Natural killer cell (primary cell): ENCODE results near the gene CXorf58. TPM values are rescaled to one million over a fixed set of nuclear protein-coding genes. Genes with fewer than 3 reads are reported as not detected.

Experiments
- ATAC-seq, 3 donors: fragments of 150-1000 bp in 2 of 3; fragments of 200-7000 bp in 1 of 3; cut with Tn5 transposase; 1 replicate in 1 of 3; 2 replicates in 2 of 3; pipeline ENCODE4 v1.10.0; 2021; ENCODE audit warnings: mild to moderate bottlenecking in 2 of 3, moderate library complexity in 2 of 3
- DNase-seq, 2 donors: peaks; one replicate each; pipeline versions ENCODE4 v3.0.0 to v3.0.0-alpha.2; 2013 to 2021; ENCODE audit warnings: mixed read lengths in 1 of 2
- H3K27ac ChIP-seq: one replicate; pipeline ENCODE4 v1.5.1; 2013; ENCODE audit warnings: mild to moderate bottlenecking, low read length
- H3K27me3 ChIP-seq: one replicate; pipeline ENCODE4 v1.6.1; 2013; ENCODE audit warnings: low read length; ENCODE audit not compliant: control insufficient read depth, insufficient read depth
- H3K36me3 ChIP-seq: one replicate; pipeline ENCODE4 v1.6.1; 2013; ENCODE audit warnings: low read length; ENCODE audit not compliant: control insufficient read depth, insufficient read depth
- H3K4me1 ChIP-seq: one replicate; pipeline ENCODE4 v1.6.1; 2013; ENCODE audit warnings: low read length; ENCODE audit not compliant: control insufficient read depth, insufficient read depth
- H3K4me3 ChIP-seq: one replicate; pipeline ENCODE4 v1.5.1; 2013; ENCODE audit warnings: low read length
- H3K9me3 ChIP-seq: one replicate; pipeline ENCODE4 v1.6.1; 2013; ENCODE audit warnings: low read length; ENCODE audit not compliant: control insufficient read depth, insufficient read depth
- H3K27ac Mint-ChIP-seq, 2 donors: one replicate each; pipeline ENCODE4 v1.8.0; 2022; ENCODE audit warnings: mild to moderate bottlenecking in 2 of 2, mixed read lengths in 2 of 2, moderate library complexity in 1 of 2
- H3K27me3 Mint-ChIP-seq, 2 donors: one replicate each; pipeline ENCODE4 v1.8.0; 2022; ENCODE audit warnings: low read depth in 2 of 2, mixed read lengths in 2 of 2
- H3K36me3 Mint-ChIP-seq: one replicate; pipeline ENCODE4 v1.8.0; 2022; ENCODE audit warnings: mixed read lengths
- H3K4me1 Mint-ChIP-seq, 2 donors: one replicate each; pipeline ENCODE4 v1.8.0; 2022; ENCODE audit warnings: mixed read lengths in 2 of 2
- H3K4me3 Mint-ChIP-seq: one replicate; pipeline ENCODE4 v1.8.0; 2022; ENCODE audit warnings: mild to moderate bottlenecking, moderate library complexity, mixed read lengths
- H3K9me3 Mint-ChIP-seq, 2 donors: one replicate each; pipeline ENCODE4 v1.8.0; 2022; ENCODE audit warnings: mixed read lengths in 2 of 2
- CTCF ChIP-seq: fragments of 200-600 bp; IDR thresholded peaks from one replicate; pipeline ENCODE4 v1.8.0; 2022; ENCODE audit warnings: antibody characterized with exemption
- WGBS: methylation state at CpG from one replicate; pipeline ENCODE4 v1.1.7; 2013; ENCODE audit warnings: missing lambda C conversion rate; ENCODE audit not compliant: insufficient coverage; 5-methylcytosine and 5-hydroxymethylcytosine counted together
- intact Hi-C: fragments of 100-400 bp; cut with micrococcal nuclease; formaldehyde crosslinking; loops from one replicate; pipeline ENCODE4 v1.14.2; 2022
- total RNA-seq, 4 donors: library from RNA; stranded (reverse); fragments of 120-200 nt in 1 of 4; gene quantifications; one replicate each; pipeline versions ENCODE4 v1.2.3 to v1.2.4, GENCODE V29; 2013 to 2022

The CXorf58 gene
- total RNA-seq, 3 donors from 2014 or later (not counting 1 experiment from before 2014, with no cell fraction given): not detected

GRCh38 chrX:23919706-23920320, 12.0 kb downstream of the CXorf58 start:
- 88% methylated on average over 8 of the region's 9 CpGs for WGBS

GRCh38 chrX:23926015-23926414, 18.2 kb downstream of the CXorf58 start:
- H3K4me3 ChIP-seq: no peak overlapping the region
- no peaks in the 10 kb centered on the region for H3K9me3 Mint-ChIP-seq
- WGBS: no CpG with 5 or more reads among the region's 4 CpGs

More at GRCh38 chrX:23919706-23920320, 12.0 kb downstream of the CXorf58 start:
- intact Hi-C loops: no loop called here
- no peaks in the 10 kb centered on the region for H3K36me3 ChIP-seq
- no peak overlapping the region for H3K4me3 Mint-ChIP-seq
- no peaks in the 10 kb centered on the region for H3K36me3 Mint-ChIP-seq
- ATAC-seq: no peak
- DNase-seq: no peak
- no peak overlapping the region for H3K4me3 ChIP-seq
- no peak for TF ChIP-seq CTCF
- peaks cover 0 to 11% of the 10 kb centered on the region in 2 donors for H3K27me3 Mint-ChIP-seq
- H3K27ac Mint-ChIP-seq: no peak overlapping the region
- no peaks in the 10 kb centered on the region for H3K27me3 ChIP-seq
- no peaks in the 10 kb centered on the region for H3K4me1 ChIP-seq
- H3K4me1 Mint-ChIP-seq: peaks cover 0 to 5% of the 10 kb centered on the region in 2 donors
- no peaks in the 10 kb centered on the region for H3K9me3 ChIP-seq
- H3K27ac ChIP-seq: no peak overlapping the region
- H3K9me3 Mint-ChIP-seq: no peaks in the 10 kb centered on the region

GRCh38 chrX:23930894-23931604, 23.2 kb downstream of the CXorf58 start:
- H3K27ac ChIP-seq: peak overlapping the region; percentile 35
- Mint-ChIP-seq H3K9me3 (no peaks in the 10 kb centered on the region), H3K4me1 (peaks cover 7 to 13% of the 10 kb centered on the region in 2 donors), H3K4me3 (peak overlapping the region; percentile 18), H3K27me3 (no peaks in the 10 kb centered on the region), H3K27ac (peak overlapping the region; percentile 69 to 84), H3K36me3 (no peaks in the 10 kb centered on the region)
- no peak overlapping the region for H3K4me3 ChIP-seq
- H3K36me3 ChIP-seq: no peaks in the 10 kb centered on the region
- ATAC-seq (peak; percentile 41 to 55 (median 47)), DNase-seq (peak in 1 of 2 donors; percentile 46)
- intact Hi-C loops: no loop called here
- no peak for TF ChIP-seq CTCF
- WGBS: no CpG with 5 or more reads among the region's 2 CpGs
- peaks cover 3% of the 10 kb centered on the region for H3K4me1 ChIP-seq
- no peaks in the 10 kb centered on the region for H3K9me3 ChIP-seq
- H3K27me3 ChIP-seq: no peaks in the 10 kb centered on the region

More at GRCh38 chrX:23926015-23926414, 18.2 kb downstream of the CXorf58 start:
- no peak for ATAC-seq
- H3K4me3 Mint-ChIP-seq: no peak overlapping the region
- no peaks in the 10 kb centered on the region for H3K36me3 Mint-ChIP-seq
- intact Hi-C loops: no loop called here
- Histone ChIP-seq H3K36me3 (no peaks in the 10 kb centered on the region), H3K27me3 (no peaks in the 10 kb centered on the region), H3K4me1 (no peaks in the 10 kb centered on the region), H3K9me3 (no peaks in the 10 kb centered on the region), H3K27ac (no peak overlapping the region)
- no peak for DNase-seq
- H3K27ac Mint-ChIP-seq: no peak overlapping the region
- no peak for TF ChIP-seq CTCF
- no peaks in the 10 kb centered on the region for H3K27me3 Mint-ChIP-seq
- H3K4me1 Mint-ChIP-seq: peaks cover 2% of the 10 kb centered on the region in 2 donors
